ENCODE data around the gene PRKN.

The PRKN gene

GRCh38 chr6:162014069-162014811 is 713.3 kb downstream of the PRKN start:
- no peak for DNase-seq

GRCh38 chr6:162005372-162005771 is 722.2 kb downstream of the PRKN start:
- DNase-seq, result no peak

GRCh38 chr6:161996783-161997182 is 730.8 kb downstream of the PRKN start:
- no peak for DNase-seq

GRCh38 chr6:161985876-161986423 is 741.6 kb downstream of the PRKN start:
- DNase-seq, result no peak

GRCh38 chr6:161984713-161985112 is 742.9 kb downstream of the PRKN start:
- no peak for DNase-seq

- no peak for DNase-seq
These were observed 751.0 kb downstream of the PRKN start for GRCh38 chr6:161976553-161976952.

- DNase-seq, result no peak
These were observed 754.5 kb downstream of the PRKN start for GRCh38 chr6:161973064-161973463.

GRCh38 chr6:161971043-161971442 is 756.5 kb downstream of the PRKN start:
- DNase-seq, result no peak

GRCh38 chr6:161963634-161964234 is 763.8 kb downstream of the PRKN start:
- no peak for DNase-seq

- no peak for DNase-seq
These were observed 764.4 kb downstream of the PRKN start for GRCh38 chr6:161963181-161963580.

GRCh38 chr6:161961796-161962195 is 765.8 kb downstream of the PRKN start:
- no peak for DNase-seq

GRCh38 chr6:161961046-161961445 is 766.5 kb downstream of the PRKN start:
- DNase-seq, result no peak

GRCh38 chr6:161959072-161959471 is 768.5 kb downstream of the PRKN start:
- DNase-seq, result no peak

GRCh38 chr6:161956082-161956481 is 771.5 kb downstream of the PRKN start:
- no peak for DNase-seq

- DNase-seq, result no peak
These were observed 772.8 kb downstream of the PRKN start for GRCh38 chr6:161954699-161955276.

GRCh38 chr6:161954077-161954476 is 773.5 kb downstream of the PRKN start:
- no peak for DNase-seq

GRCh38 chr6:161951126-161951525 is 776.4 kb downstream of the PRKN start:
- no peak for DNase-seq

GRCh38 chr6:161949531-161949930 is 778.0 kb downstream of the PRKN start:
- no peak for DNase-seq

- DNase-seq, result no peak
These were observed 779.1 kb downstream of the PRKN start for GRCh38 chr6:161948462-161948861.

GRCh38 chr6:161947371-161947770 is 780.2 kb downstream of the PRKN start:
- DNase-seq, result no peak

- no peak for DNase-seq
These were observed 781.1 kb downstream of the PRKN start for GRCh38 chr6:161946461-161946860.

- no peak for DNase-seq
These were observed 784.0 kb downstream of the PRKN start for GRCh38 chr6:161943561-161943960.

GRCh38 chr6:161941565-161941964 is 786.0 kb downstream of the PRKN start:
- no peak for DNase-seq

GRCh38 chr6:161940519-161940918 is 787.0 kb downstream of the PRKN start:
- DNase-seq, result no peak

All from CD4-positive, alpha-beta T cell treated with Interleukin-4 for 1 hour (primary cell).